ENCODE data around the gene HDAC3.

The HDAC3 gene

DNA sequence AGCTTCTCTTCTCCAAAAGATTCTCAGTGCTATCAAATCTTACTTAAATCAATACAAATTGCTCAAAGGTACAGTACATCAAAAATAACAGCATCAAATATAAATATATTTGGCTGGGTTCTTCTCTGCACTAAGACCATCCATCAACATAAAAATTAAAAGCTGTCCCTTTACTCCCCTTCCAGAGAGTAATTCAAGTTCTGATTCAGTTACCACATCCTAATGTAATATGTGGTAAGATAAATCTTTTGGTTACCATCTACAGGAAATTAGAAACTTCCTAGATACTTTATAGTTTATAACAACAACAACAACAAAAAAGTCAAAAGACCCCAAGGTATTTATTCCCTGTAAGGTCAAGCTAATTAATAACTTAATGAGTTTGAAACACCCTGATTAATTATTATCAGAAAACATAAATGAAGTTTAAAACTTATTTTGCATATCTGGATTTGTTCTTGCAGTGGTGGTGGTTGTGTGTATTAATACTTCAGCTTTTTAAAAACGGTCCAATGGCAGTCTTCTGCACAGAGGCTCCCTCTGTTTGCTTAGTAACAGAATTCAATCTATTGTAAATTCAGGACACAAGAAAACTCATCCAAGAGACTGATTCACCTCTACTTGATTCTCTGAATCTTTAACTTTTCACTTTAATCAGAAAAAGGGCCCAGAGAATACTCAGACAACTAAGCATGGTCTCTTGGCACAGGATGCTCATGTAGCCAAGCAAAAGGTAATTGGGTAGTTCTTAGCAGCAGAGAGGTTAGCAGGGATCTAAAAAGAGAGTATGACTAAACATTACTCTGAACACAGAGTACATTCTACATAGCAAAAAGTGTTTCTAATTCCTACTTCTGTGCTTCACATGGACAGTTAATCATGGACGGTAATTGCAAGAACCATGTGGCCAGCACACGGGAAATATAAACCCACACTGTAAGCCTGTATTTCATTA lies 38.0 kb downstream of the HDAC3 start:
- no peak for DNase-seq
- ATAC-seq, result peak; percentile 59

DNA sequence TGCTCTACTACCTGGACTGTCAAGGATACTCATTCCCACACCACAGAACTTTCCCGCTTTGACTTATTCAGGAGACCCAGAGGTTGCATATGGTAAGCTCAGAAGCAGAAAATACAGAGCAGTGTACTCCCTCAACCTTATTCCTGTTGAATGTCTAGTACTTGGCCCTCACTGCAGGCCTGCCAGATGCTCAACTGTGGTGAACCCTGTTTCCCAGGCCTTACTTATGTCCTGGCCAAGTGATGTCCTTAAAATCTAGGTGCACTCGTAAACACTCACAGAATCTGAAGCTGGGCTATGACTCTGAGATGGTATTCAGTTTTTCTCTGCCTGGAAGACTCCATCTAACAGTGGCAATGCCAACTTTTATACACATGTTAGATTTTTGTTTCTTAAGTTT lies 38.8 kb downstream of the HDAC3 start:
- no peak for DNase-seq
- no peak for ATAC-seq

DNA sequence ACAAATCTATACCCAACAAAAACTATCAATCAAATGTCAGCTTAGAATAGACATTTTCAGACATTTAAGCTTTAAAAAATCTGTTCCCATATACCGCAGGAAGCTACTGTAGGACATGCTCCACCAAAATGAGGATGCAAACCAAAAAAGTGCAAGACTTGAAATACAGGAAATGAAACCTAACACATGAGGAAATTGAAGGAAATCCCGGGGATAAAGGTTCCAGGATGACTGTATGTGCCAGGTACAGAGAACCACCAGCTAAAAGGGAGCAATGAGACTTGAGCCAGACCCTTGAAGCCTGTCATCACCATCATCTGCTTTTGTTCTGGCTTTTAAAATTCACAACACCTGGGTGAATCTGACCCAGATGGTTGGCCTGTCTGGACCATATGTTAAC lies 39.3 kb downstream of the HDAC3 start:
- no peak for DNase-seq
- ATAC-seq, result no peak

DNA sequence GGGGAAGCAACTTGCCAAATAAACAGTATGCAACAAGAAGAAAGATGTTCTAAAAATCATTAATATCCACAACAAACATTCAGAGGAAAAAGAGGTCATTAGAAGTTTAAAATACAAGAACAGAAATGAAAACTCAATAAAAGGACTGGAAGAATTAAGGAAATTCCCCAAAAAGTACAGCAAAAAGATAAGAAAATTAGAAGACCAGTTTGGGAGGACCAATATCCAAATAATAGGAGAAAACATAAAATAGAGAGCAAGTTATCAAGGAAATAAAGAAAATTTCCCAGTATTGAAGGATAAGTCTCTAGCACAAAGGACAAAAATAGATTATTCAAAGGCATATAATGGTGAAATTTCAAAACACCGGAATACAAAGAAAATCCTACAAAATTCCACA lies 39.8 kb downstream of the HDAC3 start:
- DNase-seq (no peak), ATAC-seq (no peak)

DNA sequence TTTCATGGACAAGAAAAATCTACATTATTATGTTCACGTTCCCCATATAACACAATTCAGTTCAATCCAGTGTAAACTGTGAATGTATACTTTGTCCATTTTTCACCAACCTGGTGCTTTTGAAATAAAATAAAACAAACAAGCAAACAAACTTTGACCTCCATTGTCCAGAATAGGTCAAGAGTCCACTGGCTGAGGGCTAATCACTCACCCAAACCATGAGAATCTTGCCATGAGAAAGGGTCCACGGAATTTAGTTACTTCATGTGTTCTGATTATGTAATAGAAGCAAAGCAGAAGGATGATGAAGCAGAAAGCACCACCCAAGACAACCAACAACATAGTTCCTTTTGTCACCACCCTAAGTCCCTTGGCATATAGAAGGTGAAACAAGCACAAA lies 46.5 kb downstream of the HDAC3 start:
- no peak for ATAC-seq
- no peak for DNase-seq

DNA sequence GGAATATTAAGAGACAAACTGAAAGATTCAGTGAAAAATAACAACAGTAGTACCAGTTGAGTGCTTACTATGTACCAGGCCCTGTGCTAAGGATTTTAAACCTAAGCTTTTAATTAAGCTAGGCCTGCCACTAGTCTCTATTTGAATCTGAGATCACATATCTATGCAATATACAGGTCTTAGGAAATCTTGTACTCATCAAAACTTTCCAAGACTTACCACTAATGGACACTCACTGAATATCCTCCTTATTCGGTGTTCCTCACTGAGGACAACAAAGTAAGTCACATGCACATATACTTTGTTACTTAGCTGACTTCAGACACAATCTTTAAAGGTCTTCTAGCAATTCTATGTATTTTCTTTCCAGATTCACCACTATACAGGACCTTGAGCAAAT lies 50.4 kb downstream of the HDAC3 start:
- ATAC-seq, result no peak
- no peak for DNase-seq

DNA sequence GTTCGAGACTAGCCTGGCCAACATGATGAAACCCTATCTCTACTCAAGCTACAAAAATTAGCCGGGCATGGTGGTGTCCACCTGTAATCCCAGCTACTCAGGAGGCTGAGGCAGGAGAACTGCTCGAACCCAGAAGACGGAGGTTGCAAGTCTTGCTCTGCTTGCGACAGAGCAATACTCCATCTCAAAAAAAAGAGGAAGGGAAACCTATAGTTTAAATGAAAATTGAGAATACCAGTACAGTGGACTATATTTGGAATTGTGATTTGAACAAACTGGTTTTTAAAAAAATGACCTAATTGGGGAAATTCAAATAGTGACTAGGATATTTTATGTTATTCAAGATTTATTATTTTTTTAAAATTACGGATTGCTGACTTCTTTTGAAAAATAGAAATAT lies 51.1 kb downstream of the HDAC3 start:
- ATAC-seq (no peak), DNase-seq (no peak)

DNA sequence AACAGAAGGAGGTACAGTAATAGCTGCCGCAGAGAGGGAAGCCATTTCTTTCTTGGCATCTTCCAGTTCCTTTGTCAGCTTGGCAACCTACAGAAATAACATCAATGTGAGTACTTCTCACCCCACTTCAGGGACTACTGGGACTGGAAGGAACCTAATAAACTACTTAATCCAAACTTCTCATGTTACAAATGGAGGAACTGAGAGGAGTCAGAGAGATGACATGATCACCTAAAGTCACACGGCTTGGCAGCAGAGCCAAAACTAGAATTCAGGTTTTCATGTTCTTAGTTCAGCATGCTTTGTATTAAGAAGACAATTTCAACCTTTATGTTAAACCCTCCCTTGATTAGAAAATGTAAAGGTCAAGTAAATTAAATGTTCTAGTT lies 62.5 kb downstream of the HDAC3 start:
- no peak for ATAC-seq

DNA sequence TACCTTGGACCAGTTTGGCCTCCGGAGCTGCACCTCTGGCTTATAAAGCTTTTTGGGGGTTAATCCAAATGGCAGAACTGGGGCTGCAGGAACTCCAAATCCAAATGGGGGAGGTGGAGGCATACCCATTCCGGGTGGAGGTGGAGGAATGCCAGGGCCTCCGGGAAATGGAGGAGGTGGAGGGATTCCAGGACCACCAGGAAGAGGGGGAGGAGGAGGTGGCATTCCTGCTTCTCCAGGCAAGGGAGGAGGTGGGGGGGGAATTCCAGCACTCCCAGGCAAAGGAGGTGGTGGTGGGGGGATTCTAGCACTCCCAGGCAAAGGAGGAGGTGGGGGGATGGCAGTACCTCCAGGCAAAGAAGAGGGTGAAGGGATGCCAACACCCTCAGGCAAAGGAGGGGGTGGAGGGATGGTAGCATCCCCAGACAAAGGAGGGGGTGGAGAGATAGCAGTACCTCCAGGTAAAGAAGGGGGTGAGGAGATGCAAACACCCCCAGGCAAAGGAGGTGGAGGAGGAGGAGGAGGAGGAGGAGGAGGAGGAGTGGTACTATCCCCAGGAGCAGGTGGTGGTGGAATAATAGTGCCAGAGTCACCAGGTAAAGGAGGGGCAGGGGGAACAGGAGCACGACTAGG lies 63.0 kb downstream of the HDAC3 start:
- DNase-seq, result no peak
- ATAC-seq, result no peak

More for the DNA sequence above, 62.5 kb downstream of the HDAC3 start:
- DNase-seq, result no peak
